GM19240 (cell line): ENCODE results near the gene TRPC6.
"Not testable (repeated sequence)": the region's sequence is repeated elsewhere in the genome, so short reads cannot be mapped to it uniquely, and the experiment has no call there.

Source experiments
- DNase-seq: peaks from one replicate; pipeline ENCODE4 v3.0.0; 2011; ENCODE audit warnings: low spot score; ENCODE audit not compliant: insufficient read length

Gene TRPC6

GRCh38 chr11:101523193-101523592, 60.6 kb downstream of the TRPC6 start:
- DNase-seq, result no peak

DNA sequence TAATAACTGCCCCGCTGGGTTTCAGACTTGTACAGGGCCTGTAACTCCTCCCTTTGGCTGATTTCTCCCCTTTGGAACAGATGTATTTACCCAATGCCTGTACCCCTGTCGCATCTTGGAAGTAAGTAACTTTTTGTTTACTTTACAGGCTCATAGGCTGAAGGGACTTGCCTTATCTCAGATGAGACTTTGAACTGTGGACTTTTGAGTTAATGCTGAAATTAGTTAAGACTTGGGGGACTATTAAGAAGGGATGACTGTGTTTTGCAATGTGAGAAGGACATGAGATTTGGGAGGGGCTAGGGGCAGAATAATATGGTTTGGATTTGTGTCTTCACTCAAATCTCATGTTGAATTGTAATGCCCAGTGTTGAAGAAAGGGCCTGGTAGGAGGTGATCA, 62.0 kb downstream of the TRPC6 start:
- DNase-seq, result no peak

DNA sequence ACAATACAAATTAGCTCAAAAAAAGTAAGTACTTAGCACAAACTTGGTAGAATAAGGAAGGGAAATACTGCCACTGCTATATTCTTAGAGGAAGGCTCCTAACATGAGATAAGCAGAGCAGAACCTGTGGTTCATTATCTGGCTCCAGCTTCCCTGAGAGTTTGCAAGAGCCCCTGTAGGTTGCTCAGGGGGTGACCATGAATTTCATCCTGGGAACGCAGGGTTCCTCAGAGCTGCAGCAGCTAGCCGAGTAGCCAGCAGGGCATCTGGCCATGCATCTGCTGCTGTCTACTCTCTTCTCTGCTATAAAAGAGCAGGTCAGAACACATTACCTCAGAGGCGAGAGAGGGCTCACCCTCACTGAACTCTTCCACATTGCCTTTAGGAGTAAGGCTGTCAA, 67.3 kb downstream of the TRPC6 start:
- DNase-seq, result no peak

DNA sequence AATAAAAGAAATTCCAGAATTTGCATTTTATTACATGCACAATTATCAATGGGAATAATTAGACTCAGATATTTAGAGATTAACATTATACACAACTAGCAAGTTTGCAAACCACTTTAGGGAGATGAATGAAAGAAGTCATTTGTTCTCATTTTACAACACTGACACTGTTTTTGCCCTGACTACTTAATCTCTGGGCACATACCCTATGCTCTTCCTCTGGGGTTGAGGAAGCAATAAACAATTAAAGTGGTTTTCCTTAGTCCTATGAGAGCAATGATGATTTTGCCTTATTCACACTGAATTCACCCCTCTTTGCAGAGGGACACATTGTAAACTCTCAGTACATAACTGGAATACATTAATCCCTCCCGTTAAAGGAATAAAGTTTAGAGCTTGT, 72.7 kb downstream of the TRPC6 start:
- no peak for DNase-seq

DNA sequence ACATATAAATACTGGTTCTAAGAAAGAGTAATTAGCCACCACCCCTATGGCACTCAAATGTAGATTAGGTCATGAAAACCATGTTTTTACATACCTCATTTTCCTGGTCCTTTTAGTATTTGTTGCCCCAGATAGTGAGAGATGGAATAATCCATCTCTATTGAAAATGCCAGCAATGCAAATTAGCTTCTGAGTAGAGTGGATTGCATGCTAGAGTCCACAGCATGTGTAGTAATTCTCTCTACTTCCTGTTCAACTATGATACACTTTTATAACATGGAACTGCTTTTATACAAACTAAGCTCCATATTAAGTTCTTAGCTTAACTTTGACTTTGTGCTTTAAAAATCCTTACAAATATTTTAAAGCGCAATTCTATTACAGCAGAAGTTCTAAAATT, 73.2 kb downstream of the TRPC6 start:
- no peak for DNase-seq

GRCh38 chr11:101509922-101510321, 73.9 kb downstream of the TRPC6 start:
- DNase-seq, result no peak

GRCh38 chr11:101508370-101508769, 75.4 kb downstream of the TRPC6 start:
- no peak for DNase-seq

GRCh38 chr11:101498891-101499290, 84.9 kb downstream of the TRPC6 start:
- DNase-seq, result no peak

DNA sequence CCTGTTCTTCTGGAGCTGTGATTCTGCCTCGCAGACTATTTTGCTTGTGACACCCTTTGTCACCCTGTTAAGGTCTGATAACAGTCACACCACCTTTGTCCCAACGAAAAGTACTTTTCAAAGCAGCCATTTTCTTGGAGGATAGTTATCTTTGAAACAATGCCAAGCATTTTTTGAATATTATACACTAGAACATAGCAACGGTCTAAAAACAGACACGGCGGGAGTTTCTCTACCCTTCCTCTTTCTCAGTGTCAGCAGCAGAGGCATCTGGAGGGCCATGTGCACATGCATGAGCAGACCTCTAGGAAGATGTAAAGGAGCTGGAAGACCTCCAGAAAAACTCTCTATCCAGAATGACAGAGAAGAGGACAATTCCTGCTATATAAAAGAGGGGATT, 86.5 kb downstream of the TRPC6 start:
- DNase-seq, result no peak

- no peak for DNase-seq
Observed at GRCh38 chr11:101487775-101488174, 96.0 kb downstream of the TRPC6 start.

DNA sequence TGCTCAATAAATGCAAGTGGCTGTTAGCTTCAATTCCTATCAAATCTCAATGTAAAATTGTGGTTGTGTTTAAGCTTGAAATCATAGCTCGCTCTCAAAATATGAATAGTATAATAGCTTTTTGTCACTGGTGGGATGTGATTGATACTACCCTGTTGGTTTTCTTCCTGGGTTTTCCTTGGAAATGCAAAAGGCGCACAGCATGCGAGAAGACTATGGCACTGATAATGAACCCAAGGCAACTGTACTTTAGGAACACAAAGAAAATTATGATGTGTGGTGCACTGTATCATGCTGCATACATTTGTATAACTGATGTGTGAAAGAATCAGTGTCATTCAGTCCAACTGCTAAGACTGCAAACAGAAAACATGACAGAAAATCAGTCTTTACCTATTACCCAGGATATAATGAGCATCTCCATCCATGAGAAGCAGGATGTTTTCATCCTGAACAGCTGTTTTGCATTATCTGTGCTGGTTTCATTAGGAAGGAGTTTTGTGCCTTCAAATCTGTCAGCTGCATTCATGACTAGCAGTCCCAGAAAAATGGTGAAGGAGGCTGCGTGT, 101.2 kb downstream of the TRPC6 start:
- DNase-seq, result no peak

DNA sequence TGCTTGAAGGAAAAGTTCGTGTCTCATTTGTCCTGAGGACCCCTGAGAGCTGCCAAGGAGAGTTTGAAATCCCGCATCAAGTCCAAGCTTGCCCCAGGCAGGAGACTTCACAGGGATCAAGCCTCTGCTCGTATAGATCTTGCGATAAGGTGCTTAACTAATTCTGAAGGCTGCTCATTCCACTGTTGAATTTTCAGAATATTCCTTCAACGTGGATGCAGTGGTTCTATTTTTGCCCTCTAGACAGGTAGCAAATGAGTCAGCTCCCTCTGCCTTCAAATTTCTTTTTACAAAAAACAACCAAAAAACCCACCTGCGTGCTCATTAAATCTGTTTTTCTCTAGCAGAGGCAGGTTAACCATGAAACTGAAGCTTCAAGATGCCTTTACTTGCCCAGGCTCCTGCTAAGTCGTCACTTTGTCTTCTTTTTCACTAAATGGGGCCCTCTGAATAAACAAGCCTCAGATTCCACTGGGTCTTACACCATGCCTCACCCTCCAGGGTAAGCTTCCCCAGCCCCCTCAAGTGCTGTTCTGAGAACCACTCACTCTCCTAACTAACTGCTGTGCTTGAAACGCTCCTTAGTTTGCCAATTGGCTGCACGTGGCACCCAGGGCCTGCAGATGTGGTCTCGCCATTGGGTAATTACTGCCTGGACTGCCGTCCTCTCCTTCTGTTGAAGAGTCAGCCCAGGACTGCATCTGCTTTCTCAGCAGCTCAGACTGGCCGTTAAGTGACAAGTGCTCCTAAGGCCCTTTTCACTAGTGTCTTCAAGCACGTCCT, 105.0 kb downstream of the TRPC6 start:
- DNase-seq, result no peak

- no peak for DNase-seq
Observed at GRCh38 chr11:101477926-101478325, 105.9 kb downstream of the TRPC6 start.

DNA sequence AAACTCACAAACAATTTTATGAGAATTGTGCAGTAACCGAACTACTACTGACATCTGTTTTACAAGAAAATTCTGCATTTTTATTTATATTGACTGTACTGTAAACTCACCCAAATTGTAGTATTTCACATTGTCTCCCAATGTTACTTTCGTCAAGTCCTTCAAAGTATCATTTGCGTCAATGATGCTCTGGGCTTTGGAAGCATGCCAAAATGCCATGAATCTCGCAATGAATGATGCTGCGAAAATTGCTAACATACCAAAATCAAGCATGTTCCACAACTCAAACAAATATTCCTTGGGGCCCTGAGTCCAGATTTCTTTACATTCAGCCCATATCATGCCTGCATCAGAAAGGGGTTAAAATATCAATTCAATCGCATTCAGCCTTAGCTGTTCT, 107.6 kb downstream of the TRPC6 start:
- DNase-seq, result no peak

GRCh38 chr11:101475699-101476098, 108.1 kb downstream of the TRPC6 start:
- DNase-seq, result no peak

DNA sequence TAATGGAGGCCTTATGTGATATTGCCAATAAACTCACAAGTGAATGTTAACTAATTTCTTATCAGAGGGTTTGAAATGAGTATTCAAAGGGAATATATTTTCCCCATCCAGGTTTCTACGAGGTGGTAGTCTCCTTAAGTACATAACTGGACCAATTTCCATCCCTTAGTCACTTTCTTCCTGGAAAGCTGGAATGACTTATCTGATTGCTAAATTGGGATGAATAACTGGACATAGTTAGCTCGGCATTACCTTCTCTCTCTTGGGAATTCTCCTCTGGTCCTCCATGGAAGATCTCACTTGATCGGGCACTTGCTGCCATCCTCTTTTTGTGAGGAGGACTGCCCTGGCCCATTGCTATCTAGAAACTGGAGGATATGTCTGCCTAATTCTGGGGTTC, 109.1 kb downstream of the TRPC6 start:
- DNase-seq, result no peak

GRCh38 chr11:101470881-101471520, 112.8 kb downstream of the TRPC6 start:
- DNase-seq, result no peak

DNA sequence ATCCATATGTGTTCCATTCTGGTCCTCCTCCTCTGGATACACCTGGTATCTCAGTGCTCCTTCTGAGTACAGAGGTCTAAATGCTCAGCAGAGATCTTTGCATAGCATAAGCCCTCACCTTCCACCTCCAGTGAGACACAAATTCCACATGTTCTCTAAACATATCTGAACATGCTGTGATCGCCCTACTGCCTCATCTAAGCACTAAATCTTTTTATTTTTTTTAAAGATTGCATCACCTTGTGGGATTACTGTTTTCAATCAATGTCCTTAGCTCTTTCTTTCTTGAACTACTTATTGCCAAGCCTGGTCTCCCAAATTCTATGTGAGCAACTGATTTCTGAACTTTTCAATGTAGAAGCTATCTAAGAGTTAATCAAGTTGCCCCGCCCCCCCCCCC, 113.4 kb downstream of the TRPC6 start:
- no peak for DNase-seq

DNA sequence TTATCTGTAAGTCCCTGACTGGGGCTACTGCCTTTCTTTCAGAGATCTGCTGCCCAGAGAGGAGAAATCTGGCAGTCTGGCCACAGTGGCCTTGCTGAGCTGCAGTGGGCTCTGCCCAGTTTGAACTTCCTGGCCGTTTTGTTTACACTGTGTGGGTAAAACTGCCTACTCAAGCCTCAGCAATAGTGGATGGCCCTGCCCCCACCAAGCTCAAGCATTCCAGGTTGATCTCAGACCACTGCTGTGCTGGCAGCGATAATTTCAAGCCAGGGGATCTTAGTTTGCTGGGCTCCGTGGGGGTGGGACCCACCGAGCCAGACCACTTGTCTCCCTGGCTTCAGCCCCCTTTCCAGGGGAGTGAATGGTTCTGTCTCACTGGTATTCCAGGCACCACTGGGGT, 117.5 kb downstream of the TRPC6 start:
- no peak for DNase-seq

GRCh38 chr11:101464388-101464787, 119.4 kb downstream of the TRPC6 start:
- not testable (repeated sequence) for DNase-seq

- DNase-seq, result no peak
Observed at GRCh38 chr11:101459020-101459419, 124.8 kb downstream of the TRPC6 start.

DNA sequence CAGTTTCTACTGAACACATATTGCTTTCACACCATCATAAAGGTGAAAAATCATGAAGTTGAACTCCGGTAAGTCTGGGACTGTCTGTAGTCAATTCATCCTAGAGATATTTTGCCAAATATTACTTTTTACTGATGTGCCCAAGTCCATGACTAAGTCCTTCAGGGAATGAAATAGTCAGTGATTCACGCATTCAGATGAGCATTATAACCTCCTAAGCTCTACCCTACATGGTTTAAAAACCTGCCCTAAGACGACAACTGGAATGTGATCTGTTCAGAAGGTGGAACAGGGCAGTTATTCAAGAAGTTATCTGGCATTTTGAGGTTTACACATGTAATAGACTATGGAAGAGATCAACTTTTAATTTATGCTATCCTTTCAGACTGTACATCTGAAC, 125.6 kb downstream of the TRPC6 start:
- DNase-seq, result no peak

GRCh38 chr11:101456812-101457211, 127.0 kb downstream of the TRPC6 start:
- no peak for DNase-seq
